H9 (cell line): ENCODE results near the gene SEC11A. TPM values are rescaled to one million over a fixed set of nuclear protein-coding genes. Genes with fewer than 3 reads are reported as not detected.
"Not testable (repeated sequence)": the region's sequence is repeated elsewhere in the genome, so short reads cannot be mapped to it uniquely, and the experiment has no call there.

Experiments used
- DNase-seq: peaks from one replicate; pipeline ENCODE4 v3.0.0-alpha.2; 2017
- H2AFZ ChIP-seq: one replicate; pipeline ENCODE4 v1.6.1; 2013; ENCODE audit warnings: mild to moderate bottlenecking, low read length, control low read depth, moderate library complexity
- H2AK5ac ChIP-seq: 2 replicates; pipeline ENCODE4 v1.6.1; 2013; ENCODE audit warnings: low read length, control low read depth, mixed read lengths; ENCODE audit not compliant: insufficient read length
- H2BK120ac ChIP-seq: one replicate; pipeline ENCODE4 v1.6.1; 2013; ENCODE audit warnings: low read depth, mild to moderate bottlenecking, low read length, control low read depth, inconsistent platforms; ENCODE audit not compliant: poor library complexity, severe bottlenecking
- H2BK12ac ChIP-seq: 2 replicates; pipeline ENCODE4 v1.6.1; 2013; ENCODE audit warnings: low read length, control low read depth, mixed read lengths, low read depth; ENCODE audit not compliant: insufficient read length
- H2BK15ac ChIP-seq: 2 replicates; pipeline ENCODE4 v1.6.1; 2013; ENCODE audit warnings: low read depth, low read length, control low read depth
- H2BK20ac ChIP-seq: one replicate; pipeline ENCODE4 v1.6.1; 2013; ENCODE audit warnings: low read depth, mild to moderate bottlenecking, low read length, control low read depth, inconsistent platforms; ENCODE audit not compliant: poor library complexity, severe bottlenecking
- H2BK5ac ChIP-seq: 2 replicates; pipeline ENCODE4 v1.6.1; 2013; ENCODE audit warnings: low read length, control low read depth, mixed read lengths; ENCODE audit not compliant: insufficient read length
- H3K14ac ChIP-seq: 2 replicates; pipeline ENCODE4 v1.6.1; 2013; ENCODE audit warnings: low read length, control low read depth; ENCODE audit not compliant: insufficient read depth
- H3K18ac ChIP-seq: 2 replicates; pipeline ENCODE4 v1.6.1; 2013; ENCODE audit warnings: low read depth, mild to moderate bottlenecking, mixed read lengths, low read length, control low read depth; ENCODE audit not compliant: insufficient read length
- H3K23ac ChIP-seq: 2 replicates; pipeline ENCODE4 v1.6.1; 2013; ENCODE audit warnings: low read length, control low read depth, mixed read lengths, low read depth; ENCODE audit not compliant: insufficient read length
- H3K23me2 ChIP-seq: 2 replicates; pipeline ENCODE4 v1.6.1; 2013; ENCODE audit warnings: low read depth, mild to moderate bottlenecking, mixed read lengths, low read length, control low read depth; ENCODE audit not compliant: insufficient read length, poor library complexity, severe bottlenecking
- H3K27ac ChIP-seq: 2 replicates; pipeline ENCODE4 v1.5.1; 2013; ENCODE audit warnings: low read length, control low read depth, mixed read lengths, low read depth; ENCODE audit not compliant: insufficient read length
- H3K27me3 ChIP-seq: 2 replicates; pipeline ENCODE4 v1.6.1; 2013; ENCODE audit warnings: low read length, control low read depth, inconsistent platforms; ENCODE audit not compliant: insufficient read depth
- H3K4ac ChIP-seq: 2 replicates; pipeline ENCODE4 v1.6.1; 2013; ENCODE audit warnings: low read depth, mild to moderate bottlenecking, control low read depth, inconsistent platforms, low read length, moderate library complexity
- H3K4me1 ChIP-seq: 2 replicates; pipeline ENCODE4 v1.6.1; 2013; ENCODE audit warnings: low read length, control low read depth, inconsistent platforms; ENCODE audit not compliant: insufficient read depth
- H3K4me2 ChIP-seq: 2 replicates; pipeline ENCODE4 v1.6.1; 2013; ENCODE audit warnings: low read length, control low read depth, mixed read lengths; ENCODE audit not compliant: insufficient read length, insufficient read depth
- H3K56ac ChIP-seq: 2 replicates; pipeline ENCODE4 v1.6.1; 2013; ENCODE audit warnings: low read depth, mild to moderate bottlenecking, mixed read lengths, low read length, control low read depth; ENCODE audit not compliant: insufficient read length
- H3K79me1 ChIP-seq: 2 replicates; pipeline ENCODE4 v1.6.1; 2013; ENCODE audit warnings: low read depth, mild to moderate bottlenecking, moderate library complexity, low read length, control low read depth, inconsistent platforms; ENCODE audit not compliant: insufficient read depth, poor library complexity, severe bottlenecking
- H3K79me2 ChIP-seq: 2 replicates; pipeline ENCODE4 v1.6.1; 2013; ENCODE audit warnings: low read length, control low read depth, inconsistent platforms; ENCODE audit not compliant: insufficient read depth
- H3K9ac ChIP-seq: 2 replicates; pipeline ENCODE4 v1.6.1; 2013; ENCODE audit warnings: low read length, control low read depth, mixed read lengths; ENCODE audit not compliant: insufficient read length; ENCODE audit errors: extremely low read depth
- H3K9me3 ChIP-seq: one replicate; pipeline ENCODE4 v1.6.1; 2013; ENCODE audit warnings: low read depth, low read length, inconsistent platforms; ENCODE audit not compliant: control insufficient read depth
- H3T11ph ChIP-seq: one replicate; pipeline ENCODE4 v1.6.1; 2013; ENCODE audit warnings: mild to moderate bottlenecking, low read length, control low read depth, inconsistent platforms
- H4K20me1 ChIP-seq: one replicate; pipeline ENCODE4 v1.6.1; 2013; ENCODE audit not compliant: control insufficient read depth, insufficient read length, insufficient read depth
- H4K5ac ChIP-seq: 2 replicates; pipeline ENCODE4 v1.6.1; 2013; ENCODE audit warnings: low read depth, mild to moderate bottlenecking, mixed read lengths, low read length, control low read depth; ENCODE audit not compliant: insufficient read length
- H4K8ac ChIP-seq: replicated peaks from 2 replicates; pipeline ENCODE4 v1.6.1; 2013; ENCODE audit warnings: low read length, control low read depth, mixed read lengths, low read depth; ENCODE audit not compliant: insufficient read length
- H4K91ac ChIP-seq: 2 replicates; pipeline ENCODE4 v1.6.1; 2013; ENCODE audit warnings: low read depth, mild to moderate bottlenecking, moderate library complexity, mixed read lengths, low read length, control low read depth; ENCODE audit not compliant: insufficient read length
- H3K27ac Mint-ChIP-seq, 3 experiments: 2 replicates in 2 of 3; 3 replicates in 1 of 3; pipeline ENCODE4 v1.8.0; 2020 to 2021; ENCODE audit warnings: mixed read lengths in 3 of 3, mild to moderate bottlenecking in 1 of 3, moderate library complexity in 1 of 3
- H3K27me3 Mint-ChIP-seq: 2 replicates; pipeline ENCODE4 v1.8.0; 2021; ENCODE audit warnings: low read depth, mild to moderate bottlenecking, moderate library complexity, mixed read lengths
- H3K36me3 Mint-ChIP-seq, 3 experiments: 2 replicates in 2 of 3; 3 replicates in 1 of 3; pipeline ENCODE4 v1.8.0; 2020 to 2021; ENCODE audit warnings: low read depth in 3 of 3, mixed read lengths in 3 of 3; ENCODE audit not compliant: insufficient read depth in 1 of 3
- H3K4me1 Mint-ChIP-seq, 2 experiments: 2 replicates each; pipeline ENCODE4 v1.8.0; 2020; ENCODE audit warnings: mixed read lengths in 2 of 2
- H3K4me3 Mint-ChIP-seq, 2 experiments: 2 replicates in 1 of 2; 3 replicates in 1 of 2; pipeline ENCODE4 v1.8.0; 2020 to 2021; ENCODE audit warnings: mild to moderate bottlenecking in 2 of 2, mixed read lengths in 2 of 2, moderate library complexity in 1 of 2
- H3K9me3 Mint-ChIP-seq, 2 experiments: 2 replicates in 1 of 2; 3 replicates in 1 of 2; pipeline ENCODE4 v1.8.0; 2020; ENCODE audit warnings: mild to moderate bottlenecking in 2 of 2, mixed read lengths in 2 of 2, moderate library complexity in 1 of 2
- WGBS: extraction: QIAGEN DNeasy Blood & Tissue Kit; methylation state at CpG from one replicate; pipeline ENCODE4 v1.1.7; 2013; ENCODE audit warnings: missing lambda C conversion rate, low lambda C conversion rate, mixed read lengths; ENCODE audit not compliant: insufficient read length; ENCODE audit errors: extremely low coverage; 5-methylcytosine and 5-hydroxymethylcytosine counted together
- total RNA-seq: library from RNA; stranded (reverse); gene quantifications from 2 replicates; pipeline ENCODE4 v1.2.1, GENCODE V29; 2021
- TF ChIP-seq, protein P1 (sequence below): fragments of 200-600 bp; sonication (generic); conservative IDR thresholded peaks from 3 replicates; pipeline ENCODE4 v1.8.0; 2021; ENCODE audit warnings: antibody characterized with exemption, mild to moderate bottlenecking

SEC11A gene
- total RNA-seq, 1 experiment from 2014 or later = 250 TPM

GRCh38 chr15:84752195-84752594 lies 36.3 kb upstream of the SEC11A start:
- Histone ChIP-seq H3K9me3 (no peaks in the 10 kb centered on the region), H4K5ac (no peak overlapping the region), H3K4ac (no peak overlapping the region), H3K4me1 (peaks cover 3% of the 10 kb centered on the region; the same call in 1 of the 2 replicates), H3K56ac (no peak overlapping the region), H3K27me3 (no peaks in the 10 kb centered on the region), H3K27ac (no peak overlapping the region), H3K23me2 (peaks cover 13% of the 10 kb centered on the region), H3K79me2 (peaks cover 41% of the 10 kb centered on the region; the same call in 1 of the 2 replicates), H4K8ac (no peak overlapping the region), H3K79me1 (peaks cover 12% of the 10 kb centered on the region), H2BK120ac (no peak overlapping the region), H2BK15ac (no peak overlapping the region), H2BK12ac (no peak overlapping the region), H2BK20ac (no peak overlapping the region), H3K18ac (no peak overlapping the region), H4K20me1 (no peaks in the 10 kb centered on the region), H2AFZ (no peak overlapping the region), H3K4me2 (no peak overlapping the region), H3K23ac (no peak overlapping the region), H3K9ac (no peak overlapping the region), H4K91ac (no peak overlapping the region), H2BK5ac (no peak overlapping the region), H2AK5ac (no peak overlapping the region), H3K14ac (no peak overlapping the region), H3T11ph (no peak overlapping the region)
- Mint-ChIP-seq H3K4me3 (no peak overlapping the region), H3K27ac (peak overlapping the region in 1 of 3 experiments; percentile 22; a peak in 2 of 7 replicates), H3K27me3 (no peaks in the 10 kb centered on the region), H3K36me3 (peaks cover 1 to 6% (median 4%) of the 10 kb centered on the region in 3 experiments; a peak in 3 of 7 replicates), H3K9me3 (no peaks in the 10 kb centered on the region; a peak in 3 of 5 replicates), H3K4me1 (peaks cover 38 to 43% of the 10 kb centered on the region in 2 experiments)
- DNase-seq = no peak
- TF ChIP-seq, protein P1, sequence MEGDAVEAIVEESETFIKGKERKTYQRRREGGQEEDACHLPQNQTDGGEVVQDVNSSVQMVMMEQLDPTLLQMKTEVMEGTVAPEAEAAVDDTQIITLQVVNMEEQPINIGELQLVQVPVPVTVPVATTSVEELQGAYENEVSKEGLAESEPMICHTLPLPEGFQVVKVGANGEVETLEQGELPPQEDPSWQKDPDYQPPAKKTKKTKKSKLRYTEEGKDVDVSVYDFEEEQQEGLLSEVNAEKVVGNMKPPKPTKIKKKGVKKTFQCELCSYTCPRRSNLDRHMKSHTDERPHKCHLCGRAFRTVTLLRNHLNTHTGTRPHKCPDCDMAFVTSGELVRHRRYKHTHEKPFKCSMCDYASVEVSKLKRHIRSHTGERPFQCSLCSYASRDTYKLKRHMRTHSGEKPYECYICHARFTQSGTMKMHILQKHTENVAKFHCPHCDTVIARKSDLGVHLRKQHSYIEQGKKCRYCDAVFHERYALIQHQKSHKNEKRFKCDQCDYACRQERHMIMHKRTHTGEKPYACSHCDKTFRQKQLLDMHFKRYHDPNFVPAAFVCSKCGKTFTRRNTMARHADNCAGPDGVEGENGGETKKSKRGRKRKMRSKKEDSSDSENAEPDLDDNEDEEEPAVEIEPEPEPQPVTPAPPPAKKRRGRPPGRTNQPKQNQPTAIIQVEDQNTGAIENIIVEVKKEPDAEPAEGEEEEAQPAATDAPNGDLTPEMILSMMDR = no peak
- no CpG with 5 or more reads among the region's 1 CpG for WGBS

DNA sequence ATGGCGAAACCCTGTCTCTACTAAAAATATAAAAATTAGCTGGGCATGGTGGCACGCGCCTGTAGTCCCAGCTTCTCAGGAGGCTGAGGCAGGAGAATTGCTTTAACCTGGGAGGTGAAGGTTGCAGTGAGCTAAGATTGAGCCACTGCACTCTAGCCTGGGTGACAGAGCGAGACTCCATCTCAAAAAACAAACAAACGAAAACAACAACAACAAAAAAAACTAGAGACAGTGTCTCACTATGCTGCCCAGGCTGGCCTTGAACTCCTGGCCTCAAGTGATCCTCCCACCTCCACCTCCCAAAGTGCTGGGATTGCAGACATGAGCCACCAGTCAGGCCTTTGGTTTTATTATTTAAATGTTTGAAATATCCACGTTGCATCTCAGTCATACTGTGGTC lies 35.8 kb upstream of the SEC11A start:
- not testable (repeated sequence) for H4K8ac ChIP-seq, H2BK5ac ChIP-seq, H4K20me1 ChIP-seq, H3K4me1 ChIP-seq, H2BK12ac ChIP-seq, H3K4me3 Mint-ChIP-seq, H3K27ac ChIP-seq, H2BK15ac ChIP-seq, H3K27ac Mint-ChIP-seq, H2AFZ ChIP-seq, H3K27me3 Mint-ChIP-seq, DNase-seq, H3K9ac ChIP-seq, H4K5ac ChIP-seq, H3K79me1 ChIP-seq, H3K36me3 Mint-ChIP-seq, H3K4ac ChIP-seq, H3K14ac ChIP-seq, H3K18ac ChIP-seq, H3K4me2 ChIP-seq, H3K27me3 ChIP-seq, H3K56ac ChIP-seq, H3K9me3 ChIP-seq, H2AK5ac ChIP-seq, H3K9me3 Mint-ChIP-seq, H3T11ph ChIP-seq, H2BK120ac ChIP-seq, H4K91ac ChIP-seq, H2BK20ac ChIP-seq, H3K23ac ChIP-seq
- H3K4me1 Mint-ChIP-seq = peaks cover 39 to 44% of the 10 kb centered on the region in 2 experiments
- Histone ChIP-seq H3K23me2 (peaks cover 15% of the 10 kb centered on the region), H3K79me2 (peaks cover 41% of the 10 kb centered on the region; the same call in 1 of the 2 replicates)
- WGBS = no CpG with 5 or more reads among the region's 6 CpGs
